Measurements from ENCODE around the gene MMS22L. TPM values are rescaled to one million over a fixed set of nuclear protein-coding genes. Genes with fewer than 3 reads are reported as not detected.

The MMS22L gene
- 17.9 and 18.8 TPM in 2 replicates for total RNA-seq

GRCh38 chr6:97282726-97283617, at the start of gene MMS22L:
MMS22L (minus strand) TSS chr6:97283216; CDS start chr6:97282477, 739 bp downstream.

Measured in placental epithelial cell (primary cell).